Dedifferentiated amniotic fluid mesenchymal stem cell (primary cell): ENCODE results near the gene RPL21.
"Not testable (repeated sequence)": the region's sequence is repeated elsewhere in the genome, so short reads cannot be mapped to it uniquely, and the experiment has no call there.

Experiments used
- DNase-seq: peaks from one replicate; pipeline ENCODE4 v3.0.0-alpha.2; 2016; ENCODE audit errors: extremely low spot score

Gene RPL21

DNA sequence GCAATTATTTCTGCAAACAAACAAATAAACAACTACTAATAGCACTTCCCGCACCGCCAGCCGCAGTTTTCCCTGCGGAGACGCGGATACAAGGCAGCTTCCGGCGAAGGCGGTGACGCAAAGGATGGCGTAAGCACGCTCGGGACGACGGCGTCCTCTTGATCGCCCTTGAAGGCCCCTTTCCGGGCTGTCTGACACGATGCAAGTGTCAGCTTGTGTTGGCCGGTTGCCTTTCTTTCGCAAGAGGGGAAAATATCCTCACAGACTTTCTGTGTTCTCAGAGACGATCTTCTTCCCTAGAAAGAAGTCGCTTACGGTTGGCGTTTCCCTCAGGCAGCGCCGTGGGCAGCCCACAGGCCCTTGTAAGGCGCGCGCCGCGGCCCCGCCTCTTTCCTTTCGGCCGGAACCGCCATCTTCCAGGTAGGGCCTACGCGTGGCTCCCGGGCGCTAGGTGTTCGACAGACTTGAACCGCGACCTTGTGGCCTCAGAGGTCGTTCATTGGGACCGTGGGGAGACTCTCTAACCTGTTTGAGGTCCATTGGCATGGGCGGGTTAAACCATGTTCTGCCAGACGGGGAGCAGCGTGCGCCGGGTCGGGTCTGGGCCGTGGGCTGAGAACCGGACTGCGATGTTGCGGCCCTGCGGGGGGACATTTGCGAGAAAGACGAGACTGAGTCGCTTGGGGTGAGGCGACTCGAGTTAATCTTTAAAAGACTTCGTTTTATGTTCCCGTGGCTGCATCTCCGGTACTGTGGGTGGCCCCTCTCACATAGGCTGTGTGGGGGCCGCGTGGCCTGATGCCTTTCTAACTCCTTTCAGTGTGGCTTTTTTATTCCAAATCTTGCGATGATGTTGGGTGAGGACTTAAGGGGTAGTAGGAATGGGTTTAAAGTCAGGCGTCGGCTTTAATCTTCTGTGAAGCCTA, at the start of gene RPL21:
Gene RPL21, plus strand, starts transcription at position 393 of the 926 bp plus-strand sequence. CDS start 2,219 bp downstream, outside the sequence.
- peak; percentile 96 for DNase-seq

DNA sequence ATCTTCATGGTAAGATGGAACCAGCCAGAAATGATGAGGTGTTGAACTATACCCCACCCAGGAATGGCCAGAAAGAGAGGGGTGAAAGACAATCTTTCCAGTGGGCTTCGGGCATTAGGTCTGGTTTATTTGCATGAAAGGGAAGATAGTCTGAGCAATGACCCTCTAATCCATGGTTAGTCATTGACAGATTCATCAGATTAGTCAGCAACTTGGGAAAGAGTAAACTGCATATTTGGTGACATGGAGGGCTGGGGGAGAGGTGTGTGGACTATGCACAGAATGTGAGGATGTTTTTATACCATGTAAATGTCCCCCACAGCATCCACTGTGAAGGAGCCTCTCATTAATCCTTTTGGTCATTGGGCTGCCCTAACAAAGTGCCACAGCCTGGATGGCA, 49.7 kb upstream of the RPL21 start:
- no peak for DNase-seq

DNA sequence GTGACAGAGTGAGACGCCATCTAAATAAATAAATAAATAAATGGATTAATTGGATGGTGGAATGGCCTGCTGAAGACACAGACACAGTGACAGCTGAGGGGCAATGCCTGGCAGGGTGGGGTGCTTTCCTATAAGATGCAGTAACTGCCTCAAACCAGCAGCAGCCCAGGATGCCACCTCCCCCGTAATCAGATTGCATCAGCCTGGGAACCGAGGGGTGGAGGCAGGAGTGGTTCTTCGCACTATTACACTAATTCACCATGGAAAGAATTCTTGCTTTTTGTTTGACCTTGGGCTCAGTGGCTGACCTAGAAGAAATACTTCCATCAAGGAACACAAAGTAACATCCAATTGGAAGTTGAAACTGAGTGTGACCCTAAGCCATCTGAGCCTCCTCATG, 48.2 kb upstream of the RPL21 start:
- no peak for DNase-seq

DNA sequence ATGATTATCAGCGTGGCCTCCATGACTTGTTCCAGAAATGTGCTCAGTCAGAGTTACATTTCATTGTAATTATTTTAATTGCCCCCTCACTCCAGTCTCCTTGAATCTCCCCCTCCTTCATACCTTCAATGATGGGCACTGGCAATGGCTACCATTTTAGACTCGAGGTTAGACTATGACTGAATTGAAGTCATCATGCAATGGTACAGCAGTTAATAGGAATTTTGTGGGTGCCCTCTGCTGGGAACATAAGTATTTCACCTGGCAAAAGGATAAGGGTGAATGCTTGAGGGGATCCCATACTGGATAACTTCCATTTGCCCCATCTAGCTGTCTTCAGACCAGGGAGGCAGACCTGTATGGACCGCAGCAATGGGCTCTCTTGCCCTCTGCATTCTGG, 47.5 kb upstream of the RPL21 start:
- no peak for DNase-seq

DNA sequence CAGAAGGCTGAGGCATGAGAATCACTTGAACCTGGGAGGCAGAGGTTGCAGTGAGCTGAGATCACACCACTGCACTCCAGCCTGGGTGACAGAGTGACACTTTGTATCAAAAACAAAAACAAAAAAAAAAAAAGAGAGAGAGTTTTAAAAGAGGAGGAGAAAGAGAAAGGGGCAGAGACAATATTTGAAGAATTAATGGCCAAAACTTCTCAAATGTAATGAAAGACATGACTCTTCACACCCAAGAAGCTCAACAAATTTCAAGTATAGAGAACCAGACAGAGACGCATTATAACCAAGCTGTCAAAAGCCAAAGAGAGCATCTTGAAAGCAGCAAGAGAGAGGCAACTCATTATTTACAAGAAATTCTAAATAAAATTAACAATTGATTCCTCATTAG, 42.8 kb upstream of the RPL21 start:
- no peak for DNase-seq

DNA sequence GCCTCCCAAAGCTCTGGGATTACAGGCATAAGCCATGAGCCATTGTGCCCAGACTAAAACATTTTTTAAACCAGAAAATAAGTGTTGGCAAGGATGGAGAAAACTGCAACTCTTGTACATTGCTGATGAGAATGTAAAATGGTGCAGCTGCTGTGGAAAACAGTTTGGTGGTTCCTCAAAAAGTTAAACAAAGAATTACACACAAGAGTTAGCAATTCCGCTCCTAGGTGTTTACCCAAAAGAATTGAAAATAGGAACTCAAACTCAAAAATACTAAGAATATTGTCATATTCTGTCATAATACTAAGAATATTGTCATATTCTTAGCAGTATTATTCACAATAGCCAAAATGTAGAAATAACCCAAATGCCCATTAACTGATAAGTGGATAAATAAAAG, 40.1 kb upstream of the RPL21 start:
- DNase-seq = no peak

DNA sequence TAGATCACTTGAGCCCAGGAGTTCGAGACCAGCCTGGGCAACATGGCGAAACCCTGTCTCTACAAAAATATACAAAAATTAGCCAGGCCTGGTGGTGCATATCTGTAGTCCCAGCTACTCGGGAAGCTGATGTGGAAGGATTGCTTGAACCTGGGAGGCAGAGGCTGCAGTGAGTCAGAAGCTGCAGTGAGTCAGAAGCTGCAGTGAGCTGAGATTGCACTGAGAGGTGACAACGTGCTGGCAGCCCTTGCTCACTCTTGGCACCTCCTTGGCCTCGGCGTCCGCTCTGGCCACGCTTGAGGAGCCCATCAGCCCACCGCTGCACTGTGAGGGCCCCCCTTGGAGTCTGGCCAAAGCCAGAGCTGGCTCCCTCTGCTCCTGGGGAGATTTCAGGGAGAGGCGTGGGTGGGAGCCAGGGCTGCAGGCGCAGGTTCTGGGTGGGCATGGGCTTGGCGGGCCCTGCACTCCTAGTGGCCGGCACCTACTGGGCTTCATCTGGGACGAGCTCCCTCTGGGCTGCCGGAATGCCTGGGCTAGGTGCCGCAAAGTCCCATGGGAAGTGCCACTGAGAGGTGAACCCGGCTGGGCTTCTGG, 39.5 kb upstream of the RPL21 start:
- no peak for DNase-seq

DNA sequence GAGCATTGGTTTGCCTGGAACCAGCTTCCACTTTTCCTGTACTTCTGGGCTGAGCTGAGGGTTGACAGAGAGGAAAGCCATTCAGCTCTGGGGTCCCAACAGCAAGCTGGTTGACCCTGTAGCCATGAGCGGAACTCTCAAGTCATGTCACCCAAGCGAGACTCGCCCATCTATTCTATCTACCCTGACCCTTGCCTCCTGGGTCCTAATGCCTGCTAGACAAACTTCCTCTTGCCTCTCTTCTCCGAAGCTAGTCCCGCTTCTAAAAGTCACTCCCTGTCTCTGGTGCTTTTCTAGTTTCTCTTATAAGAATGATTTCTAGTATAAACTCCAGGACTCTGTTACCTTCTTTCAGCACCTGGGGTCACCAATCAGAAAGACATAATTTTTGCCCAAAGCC, 38.0 kb upstream of the RPL21 start:
- not testable (repeated sequence) for DNase-seq

DNA sequence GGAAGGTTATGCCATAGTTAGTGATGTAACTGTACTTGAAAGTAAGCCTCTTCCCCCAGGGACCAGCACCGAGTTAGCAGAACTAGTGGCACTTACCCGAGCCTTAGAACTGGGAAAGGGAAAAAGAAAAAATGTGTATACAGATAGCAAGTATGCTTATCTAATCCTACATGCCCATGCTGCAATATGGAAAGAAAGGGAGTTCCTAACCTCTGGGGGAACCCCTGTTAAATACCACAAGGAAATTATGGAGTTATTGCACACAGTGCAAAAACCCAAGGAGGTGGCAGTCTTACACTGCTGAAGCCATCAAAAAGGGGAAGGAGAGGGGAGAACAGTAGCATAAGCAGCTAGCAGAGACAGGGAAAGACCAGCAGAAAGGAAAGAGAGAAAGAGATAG, 33.6 kb upstream of the RPL21 start:
- DNase-seq = not testable (repeated sequence)

DNA sequence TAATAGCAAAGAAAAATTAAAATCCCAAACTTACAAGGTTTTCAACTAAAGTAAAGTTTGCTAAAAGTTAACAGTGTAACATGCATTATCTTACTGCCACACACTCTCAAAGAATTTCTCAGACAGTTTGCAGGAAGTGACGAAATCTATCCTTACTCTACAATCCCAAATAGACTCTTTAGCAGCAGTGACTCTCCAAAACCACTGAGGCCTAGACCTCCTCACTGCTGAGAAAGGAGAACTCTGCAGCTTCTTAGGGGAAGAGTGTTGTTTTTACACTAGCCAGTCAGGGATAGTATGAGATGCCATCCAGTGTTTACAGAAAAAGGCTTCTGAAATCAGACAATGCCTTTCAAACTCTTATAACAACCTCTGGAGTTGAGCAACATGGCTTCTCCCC, 32.5 kb upstream of the RPL21 start:
- DNase-seq = not testable (repeated sequence)

DNA sequence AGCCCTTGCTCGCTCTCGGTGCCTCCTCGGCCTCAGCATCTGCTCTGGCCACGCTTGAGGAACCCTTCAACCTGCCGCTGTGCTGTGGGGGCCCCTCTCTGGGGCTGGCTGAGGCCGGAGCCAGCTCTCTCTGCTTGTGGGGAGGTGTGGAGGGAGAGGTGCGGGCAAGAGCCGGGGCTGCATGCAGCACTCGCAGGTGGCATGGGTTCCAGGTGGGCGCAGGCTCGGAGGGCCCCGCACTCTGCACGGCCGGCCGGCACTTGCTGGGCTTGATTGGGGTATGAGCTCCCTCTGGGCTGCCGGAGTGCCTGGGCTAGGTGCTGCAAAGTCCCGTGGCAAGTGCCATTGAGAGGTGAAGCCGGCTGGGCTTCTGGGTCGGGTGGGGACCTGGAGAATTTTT, 31.7 kb upstream of the RPL21 start:
- no peak for DNase-seq

DNA sequence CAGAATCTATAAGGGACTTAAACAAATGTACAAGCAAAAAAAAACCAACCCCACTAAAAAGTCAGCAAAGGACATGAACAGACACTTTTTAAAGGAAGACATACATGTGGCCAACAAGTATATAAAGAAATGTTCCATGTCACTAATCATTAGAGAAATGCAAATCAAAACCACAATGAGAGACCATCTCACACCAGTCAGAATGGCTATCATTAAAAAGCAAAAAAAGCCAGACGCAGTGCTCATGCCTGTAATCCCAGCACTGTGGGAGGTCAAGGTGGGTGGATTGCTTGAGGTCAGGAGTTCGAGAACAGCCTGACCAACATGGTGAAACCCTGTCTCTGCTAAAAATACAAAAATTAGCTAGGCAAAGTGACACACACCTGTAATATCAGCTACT, 29.3 kb upstream of the RPL21 start:
- not testable (repeated sequence) for DNase-seq

DNA sequence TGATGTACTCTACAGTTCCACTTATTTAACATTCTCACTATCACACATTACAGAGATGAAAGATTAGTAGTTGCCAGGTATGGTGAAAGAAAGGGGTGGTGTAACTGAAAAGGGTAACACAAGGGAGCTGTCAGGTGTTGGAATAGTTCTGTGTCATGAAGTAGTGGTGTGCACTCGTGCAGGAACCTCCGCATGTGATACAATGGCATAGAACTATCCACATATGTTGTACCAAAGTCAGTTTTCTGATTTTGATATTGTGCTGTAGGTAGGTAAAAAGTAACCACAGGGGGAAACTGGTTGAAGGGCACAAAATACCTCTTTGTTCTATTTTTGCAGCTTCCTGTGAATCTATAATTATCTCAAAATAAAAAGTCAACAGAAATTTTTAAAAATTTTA, 24.4 kb upstream of the RPL21 start:
- DNase-seq = no peak

DNA sequence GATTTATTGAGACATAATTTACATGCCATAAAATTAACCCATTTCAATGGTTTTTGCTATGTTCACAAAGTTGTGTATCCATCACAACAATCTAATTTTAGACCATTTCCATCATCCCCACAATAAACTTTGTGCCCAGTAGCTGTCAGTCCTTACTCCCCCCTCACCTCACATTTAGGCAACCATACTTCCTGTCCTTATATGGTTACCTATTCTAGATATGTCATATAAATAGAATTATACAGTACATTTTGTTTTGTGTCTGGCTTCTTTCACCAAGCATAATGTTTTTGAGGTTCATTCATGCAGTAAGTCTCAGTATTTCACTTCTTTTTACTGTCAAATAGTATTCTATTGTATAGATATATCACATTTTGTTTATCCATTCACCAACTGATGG, 23.2 kb upstream of the RPL21 start:
- DNase-seq = no peak

DNA sequence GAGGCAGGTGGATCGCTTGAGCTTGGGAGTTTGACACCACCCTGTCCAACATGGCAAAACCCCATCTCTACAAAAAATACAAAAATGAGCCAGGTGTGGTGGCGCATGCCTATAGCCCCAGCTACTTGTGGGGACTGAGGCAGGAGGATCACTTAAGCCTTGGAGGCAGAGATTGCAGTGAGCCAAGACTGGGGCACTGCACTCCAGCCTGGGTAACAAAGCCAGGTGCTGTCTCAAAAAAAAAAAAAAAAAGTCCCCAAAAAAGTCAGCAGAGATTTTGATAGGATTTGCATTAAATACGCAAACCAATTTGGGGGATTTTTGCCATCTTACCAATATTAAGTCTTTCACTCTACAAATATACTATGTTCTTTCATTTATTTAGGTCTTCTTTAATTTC, 21.7 kb upstream of the RPL21 start:
- DNase-seq = no peak

DNA sequence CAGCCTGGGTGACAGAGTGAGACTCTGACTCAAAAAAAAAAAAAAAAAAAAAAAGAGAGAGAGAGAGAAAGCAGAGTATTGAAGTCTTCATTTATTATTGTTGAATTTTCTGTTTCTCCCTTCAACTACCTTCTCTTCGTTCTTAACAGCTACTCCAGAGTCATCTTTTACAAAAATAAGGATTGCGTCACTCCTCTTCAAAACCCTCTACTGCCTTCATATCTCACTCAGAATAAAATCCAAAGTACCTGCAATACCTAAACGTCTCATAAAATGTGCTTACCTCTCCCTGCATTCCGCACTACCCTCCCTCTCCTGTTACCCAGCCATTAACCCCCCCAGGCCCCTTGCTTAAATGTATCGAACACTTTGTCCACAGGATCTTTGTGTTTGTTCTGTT, 17.4 kb upstream of the RPL21 start:
- no peak for DNase-seq

DNA sequence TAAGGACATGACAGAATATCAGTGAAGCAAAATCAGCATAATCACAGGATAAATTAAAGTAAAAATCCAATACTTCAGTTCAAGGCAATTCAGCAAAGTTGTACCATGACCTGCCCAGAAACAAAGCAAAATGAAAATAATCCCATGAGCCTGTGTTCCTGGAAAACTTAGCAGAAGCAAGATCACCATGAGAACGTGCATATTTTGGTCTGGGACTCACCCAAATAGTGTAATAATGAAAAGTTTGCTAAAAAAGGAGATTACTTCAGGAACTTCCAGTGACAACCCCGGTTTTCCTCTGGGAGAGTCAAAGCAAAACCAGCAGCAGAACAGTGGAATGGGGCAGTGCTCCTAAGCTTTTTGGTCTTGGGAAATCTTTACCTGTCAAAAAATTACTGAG, 14.9 kb upstream of the RPL21 start:
- DNase-seq = no peak

DNA sequence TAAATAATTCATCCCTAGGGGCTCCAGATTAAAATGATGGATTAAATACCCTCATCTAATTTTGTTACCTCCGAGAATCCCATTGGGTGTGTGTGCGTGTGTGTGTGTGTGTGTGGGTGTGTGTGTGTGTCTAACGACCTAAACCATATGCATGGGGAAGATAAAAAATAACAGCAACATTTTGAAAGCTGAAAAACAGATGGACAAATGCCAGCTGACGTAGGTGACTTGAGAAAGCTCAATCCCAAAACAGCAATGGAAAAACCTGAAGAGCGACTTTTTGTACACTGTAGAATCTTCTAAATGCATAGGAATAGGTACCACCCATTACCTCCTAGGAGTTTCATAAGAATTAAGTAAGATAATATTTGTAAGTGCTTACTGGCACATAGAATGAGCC, 8.7 kb upstream of the RPL21 start:
- no peak for DNase-seq

DNA sequence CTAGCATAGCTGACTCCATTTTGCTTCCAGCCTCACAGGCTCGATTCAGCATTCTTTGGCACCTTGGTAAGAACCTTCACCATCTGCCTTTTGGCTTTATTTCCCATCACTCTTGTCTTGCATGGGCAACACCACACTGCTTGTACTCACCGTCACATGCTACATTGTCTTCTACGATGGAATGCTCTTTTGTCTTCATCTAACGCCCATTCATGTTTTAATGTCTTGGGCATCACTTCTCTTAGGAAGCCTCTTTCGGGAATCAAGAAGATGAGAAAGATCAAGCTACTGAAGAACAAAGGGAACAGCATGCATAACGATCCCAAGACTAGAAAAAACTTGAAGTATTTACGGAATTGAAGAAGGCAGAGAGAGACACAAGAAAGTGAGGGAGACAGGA, 5.7 kb upstream of the RPL21 start:
- no peak for DNase-seq

DNA sequence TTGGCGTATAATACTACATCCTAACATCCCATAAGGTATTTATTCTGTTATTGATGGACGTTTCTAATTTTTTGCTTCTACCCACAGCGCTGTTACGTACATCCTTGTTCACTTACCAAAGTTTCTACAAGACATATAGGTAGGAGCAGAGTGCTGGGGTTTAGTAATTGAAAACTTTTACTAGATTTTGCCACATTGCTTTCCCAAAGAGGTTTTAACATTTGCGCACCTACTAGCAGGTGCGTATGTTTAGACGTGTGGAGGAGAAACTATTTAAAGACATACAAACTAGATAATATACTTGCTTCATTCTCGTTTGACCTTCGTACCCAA, 559 bp upstream of the RPL21 start:
- DNase-seq = no peak

DNA sequence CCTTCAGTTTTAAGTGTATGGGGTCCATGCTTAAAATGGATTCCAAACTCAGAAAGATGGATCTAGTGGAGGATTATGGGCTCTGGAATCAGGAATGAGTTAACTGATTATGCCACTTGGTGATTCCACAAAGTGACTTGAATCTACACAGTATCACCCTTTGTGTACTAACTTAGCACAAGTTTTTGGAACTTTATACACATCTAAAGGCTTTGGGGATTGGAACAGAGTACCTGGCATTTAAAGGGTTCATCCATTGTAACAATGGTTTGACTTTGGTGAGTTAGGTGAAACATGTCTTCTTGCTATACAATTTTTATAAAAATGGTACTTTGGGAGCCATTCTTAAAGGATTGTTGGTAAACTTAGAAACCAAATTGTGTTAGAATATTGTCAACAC, 1.1 kb downstream of the RPL21 start:
- DNase-seq = no peak

DNA sequence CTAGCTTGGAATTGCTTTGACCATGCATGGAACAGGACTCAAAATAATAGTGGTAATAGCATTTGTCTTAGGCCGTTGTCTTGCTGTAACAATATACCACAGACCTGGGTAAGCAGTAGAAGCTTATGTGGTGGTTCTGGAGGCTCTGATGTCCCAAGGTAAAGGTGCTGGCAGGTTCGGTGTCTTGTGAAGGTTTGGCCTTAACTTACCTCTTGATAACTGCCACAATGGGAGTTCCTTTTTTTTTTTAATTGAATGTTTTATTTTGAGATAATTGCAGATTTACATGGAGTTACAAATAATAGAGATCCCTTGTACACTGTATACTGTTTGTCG, 5.8 kb downstream of the RPL21 start:
- DNase-seq = no peak

DNA sequence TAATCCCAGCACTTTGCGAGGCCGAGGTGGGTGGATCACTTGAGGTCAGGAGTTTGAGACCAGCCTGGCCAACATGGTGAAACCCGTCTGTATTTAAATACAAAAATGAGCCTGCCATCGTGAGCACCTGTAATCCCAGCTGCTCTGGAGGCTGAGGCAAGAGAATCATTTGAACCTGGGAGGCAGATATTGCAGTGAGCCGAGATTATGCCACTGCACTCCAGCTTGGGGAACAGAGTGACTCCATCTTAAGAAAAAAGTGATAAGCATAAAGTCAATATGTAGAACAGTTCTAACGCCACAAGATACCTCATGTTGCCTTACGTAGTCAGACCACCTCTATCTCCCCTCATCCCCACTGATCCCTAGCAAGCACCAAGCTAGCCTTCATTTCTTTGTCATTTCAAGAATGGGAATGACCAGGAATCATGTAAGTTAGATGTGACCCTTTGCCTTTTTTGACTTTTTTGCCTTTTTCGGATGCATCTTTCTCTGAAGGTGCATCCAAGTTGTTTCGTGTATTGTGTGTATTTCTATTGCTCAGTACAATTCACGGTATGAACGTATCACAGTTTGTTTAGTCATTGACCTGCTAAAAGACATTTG, 6.4 kb downstream of the RPL21 start:
- no peak for DNase-seq
